Osteoblast (primary cell): ENCODE data around the gene SHMT2. TPM values are rescaled to one million over a fixed set of nuclear protein-coding genes. Genes with fewer than 3 reads are reported as not detected.

Source experiments
- DNase-seq: peaks from one replicate; pipeline ENCODE4 v3.0.0; 2011; ENCODE audit warnings: low spot score, mixed read lengths; ENCODE audit not compliant: insufficient read length; ENCODE audit errors: missing footprints
- H2AFZ ChIP-seq: 2 replicates; pipeline ENCODE4 v1.6.0; 2011; ENCODE audit warnings: mild to moderate bottlenecking, low read length
- H3K27ac ChIP-seq: 2 replicates; pipeline ENCODE4 v1.5.1; 2011; ENCODE audit warnings: mild to moderate bottlenecking, low read depth, low read length, moderate library complexity
- H3K27me3 ChIP-seq: 2 replicates; pipeline ENCODE4 v1.6.0; 2012; ENCODE audit warnings: mild to moderate bottlenecking, control low read depth, inconsistent platforms, low read length, moderate library complexity; ENCODE audit not compliant: insufficient read depth
- H3K36me3 ChIP-seq: 2 replicates; pipeline ENCODE4 v1.5.1; 2011; ENCODE audit warnings: mild to moderate bottlenecking, low read length, control low read depth, moderate library complexity; ENCODE audit not compliant: insufficient read depth
- H3K4me1 ChIP-seq: 2 replicates; pipeline ENCODE4 v1.5.1; 2011; ENCODE audit warnings: mild to moderate bottlenecking, low read length, control low read depth, moderate library complexity; ENCODE audit not compliant: insufficient read depth
- H3K4me2 ChIP-seq: 2 replicates; pipeline ENCODE4 v1.6.0; 2011; ENCODE audit warnings: mild to moderate bottlenecking, low read length; ENCODE audit not compliant: insufficient read depth
- H3K4me3 ChIP-seq: fragments of 200-600 bp; sonication (generic); 3 replicates; pipeline ENCODE4 v1.5.1; 2012; ENCODE audit warnings: mild to moderate bottlenecking, low read length, inconsistent platforms; ENCODE audit not compliant: insufficient read depth
- H3K79me2 ChIP-seq: 2 replicates; pipeline ENCODE4 v1.6.0; 2012; ENCODE audit warnings: mild to moderate bottlenecking, low read length, control low read depth, inconsistent platforms; ENCODE audit not compliant: insufficient read depth
- H3K9me3 ChIP-seq: 2 replicates; pipeline ENCODE4 v1.5.1; 2011; ENCODE audit warnings: low read depth, low read length, control low read depth
- H4K20me1 ChIP-seq: 2 replicates; pipeline ENCODE4 v1.6.0; 2012; ENCODE audit warnings: mild to moderate bottlenecking, low read length, control low read depth; ENCODE audit not compliant: insufficient read depth
- CTCF ChIP-seq: IDR thresholded peaks from 2 replicates; pipeline ENCODE4 v1.5.1; 2011; ENCODE audit warnings: mild to moderate bottlenecking, low read depth, low read length, moderate library complexity; ENCODE audit errors: extremely low read depth
- total RNA-seq: library from RNA; depleted of rRNA; stranded (reverse); fragments of >200 nt; gene quantifications from 2 replicates; pipeline ENCODE4 v1.2.3, GENCODE V29; 2012

The SHMT2 gene
- total RNA-seq, 1 donor, result 408 TPM

- DNase-seq, result no peak
- H3K27ac ChIP-seq, result no peak overlapping the region
- TF ChIP-seq CTCF, result no peak
- no peaks in the 10 kb centered on the region for H3K79me2 ChIP-seq
- no peaks in the 10 kb centered on the region for H3K9me3 ChIP-seq
- peaks cover 14% of the 10 kb centered on the region for H3K4me1 ChIP-seq
- peaks cover 61% of the 10 kb centered on the region for H3K27me3 ChIP-seq
- H2AFZ ChIP-seq, result no peak overlapping the region
- H3K36me3 ChIP-seq, result peaks cover 10% of the 10 kb centered on the region
- H3K4me2 ChIP-seq, result no peak overlapping the region
- no peak overlapping the region for H3K4me3 ChIP-seq
- H4K20me1 ChIP-seq, result peaks cover 39% of the 10 kb centered on the region
Observed at GRCh38 chr12:57218030-57218853, 11.3 kb upstream of the SHMT2 start.

GRCh38 chr12:57219205-57219992, 10.1 kb upstream of the SHMT2 start:
- Histone ChIP-seq H3K36me3 (no peaks in the 10 kb centered on the region), H3K4me1 (peaks cover 14% of the 10 kb centered on the region), H3K79me2 (no peaks in the 10 kb centered on the region), H3K27ac (no peak overlapping the region), H3K4me3 (no peak overlapping the region), H2AFZ (no peak overlapping the region), H3K4me2 (no peak overlapping the region), H3K9me3 (no peaks in the 10 kb centered on the region), H3K27me3 (peaks cover 61% of the 10 kb centered on the region), H4K20me1 (peaks cover 28% of the 10 kb centered on the region)
- TF ChIP-seq CTCF, result no peak
- DNase-seq, result no peak

GRCh38 chr12:57219993-57220754, 9.3 kb upstream of the SHMT2 start:
- H4K20me1 ChIP-seq, result peaks cover 21% of the 10 kb centered on the region
- H3K9me3 ChIP-seq, result no peaks in the 10 kb centered on the region
- H3K4me1 ChIP-seq, result peaks cover 14% of the 10 kb centered on the region
- DNase-seq, result no peak
- H3K4me2 ChIP-seq, result no peak overlapping the region
- no peaks in the 10 kb centered on the region for H3K36me3 ChIP-seq
- H3K27me3 ChIP-seq, result peaks cover 55% of the 10 kb centered on the region
- no peak for TF ChIP-seq CTCF
- H2AFZ ChIP-seq, result no peak overlapping the region
- no peaks in the 10 kb centered on the region for H3K79me2 ChIP-seq
- H3K4me3 ChIP-seq, result no peak overlapping the region
- no peak overlapping the region for H3K27ac ChIP-seq

GRCh38 chr12:57220770-57221168, 8.7 kb upstream of the SHMT2 start:
- Histone ChIP-seq H3K9me3 (no peaks in the 10 kb centered on the region), H2AFZ (no peak overlapping the region), H3K4me2 (no peak overlapping the region), H3K36me3 (no peaks in the 10 kb centered on the region), H3K4me1 (peaks cover 12% of the 10 kb centered on the region), H3K4me3 (no peak overlapping the region), H3K27ac (no peak overlapping the region), H4K20me1 (peaks cover 15% of the 10 kb centered on the region), H3K27me3 (peaks cover 49% of the 10 kb centered on the region), H3K79me2 (no peaks in the 10 kb centered on the region)
- TF ChIP-seq CTCF, result no peak
- DNase-seq, result no peak
